GM19025 (cell line): ENCODE results near the gene TAP1.

Experiments
- ATAC-seq: cut with Tn5 transposase; IDR thresholded peaks from one replicate; pipeline ENCODE4 v1.9.1; 2021; ENCODE audit warnings: mild to moderate bottlenecking, low read depth, moderate library complexity; ENCODE audit not compliant: unreplicated experiment

The TAP1 gene

DNA sequence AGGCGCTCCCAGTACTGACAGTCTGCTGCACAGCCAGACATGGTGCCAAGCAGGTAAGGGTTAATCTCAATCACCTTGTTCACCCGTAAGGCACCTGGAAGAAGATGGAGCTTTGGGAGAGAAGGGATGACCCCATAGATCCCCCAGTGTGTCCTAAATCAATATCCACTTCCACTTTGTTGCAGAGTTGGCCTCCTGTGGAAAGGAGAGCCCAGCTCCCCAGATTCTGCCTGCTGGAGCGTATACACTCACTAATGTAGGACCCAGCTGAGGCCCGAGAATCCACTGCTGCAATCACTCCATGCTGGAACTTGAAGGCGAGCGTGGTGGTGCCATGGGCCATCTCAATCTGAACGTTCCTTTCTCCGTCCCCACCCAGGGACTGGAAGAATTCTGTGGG lies 10.8 kb downstream of the TAP1 start:
- ATAC-seq = no peak

DNA sequence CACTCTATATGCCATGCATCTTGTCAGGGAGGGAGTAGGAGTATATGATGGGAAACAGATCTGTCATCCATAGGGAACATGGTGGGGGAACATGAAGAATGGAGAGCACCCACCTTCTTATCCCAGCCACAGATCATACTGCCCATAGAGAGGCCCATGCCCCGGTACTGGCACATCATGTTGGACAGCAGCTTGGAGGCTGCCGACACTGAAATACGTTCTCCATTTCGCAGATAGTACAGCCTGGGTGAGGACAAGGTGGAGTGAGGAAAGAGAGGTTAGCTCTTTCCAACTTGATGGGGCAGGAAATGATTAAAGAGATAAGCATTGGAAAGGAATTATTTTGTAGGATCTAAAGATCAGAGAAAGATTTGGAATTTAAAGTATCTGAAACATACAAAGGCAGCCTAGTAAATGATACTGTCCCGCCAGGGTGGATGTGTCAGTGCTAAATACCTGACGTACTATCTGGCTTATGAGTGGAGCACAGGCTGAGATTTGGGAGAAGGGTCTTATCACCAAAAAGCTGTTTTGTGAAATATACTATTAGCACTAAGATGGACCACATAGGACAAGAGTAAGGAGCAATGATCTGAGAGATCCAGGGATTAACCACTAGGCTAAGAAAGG lies 11.4 kb downstream of the TAP1 start:
- ATAC-seq = no peak

DNA sequence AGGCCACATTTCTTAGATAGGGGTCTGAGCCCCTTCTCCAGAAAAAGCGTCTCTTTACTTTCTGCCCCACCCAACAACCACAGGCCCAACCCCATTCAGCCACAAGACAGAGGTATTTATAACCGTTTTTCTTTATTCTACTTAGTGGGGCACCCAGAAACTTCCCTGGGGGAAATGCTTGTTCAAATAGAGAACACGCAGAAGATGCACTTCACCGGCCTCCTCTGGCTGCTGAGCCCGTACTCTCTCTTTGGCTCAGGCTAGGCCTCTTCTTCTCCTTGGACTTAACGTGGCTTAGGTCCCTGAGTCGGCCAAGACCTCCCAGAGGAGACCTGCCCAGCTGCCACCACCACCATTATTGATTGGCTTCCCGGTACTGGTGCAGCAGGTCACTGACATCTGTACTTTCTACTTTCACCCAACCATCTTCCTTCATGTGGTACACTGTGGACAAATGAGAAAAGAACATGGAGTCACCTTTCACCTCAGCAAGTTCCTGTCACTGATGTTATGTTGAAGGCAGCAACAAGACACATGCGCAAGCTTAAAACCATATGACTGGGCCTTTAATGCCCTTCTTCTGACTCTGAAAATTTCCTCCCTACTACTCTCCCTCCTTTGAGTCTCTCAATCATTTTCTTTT lies 12.8 kb downstream of the TAP1 start:
- ATAC-seq = no peak

DNA sequence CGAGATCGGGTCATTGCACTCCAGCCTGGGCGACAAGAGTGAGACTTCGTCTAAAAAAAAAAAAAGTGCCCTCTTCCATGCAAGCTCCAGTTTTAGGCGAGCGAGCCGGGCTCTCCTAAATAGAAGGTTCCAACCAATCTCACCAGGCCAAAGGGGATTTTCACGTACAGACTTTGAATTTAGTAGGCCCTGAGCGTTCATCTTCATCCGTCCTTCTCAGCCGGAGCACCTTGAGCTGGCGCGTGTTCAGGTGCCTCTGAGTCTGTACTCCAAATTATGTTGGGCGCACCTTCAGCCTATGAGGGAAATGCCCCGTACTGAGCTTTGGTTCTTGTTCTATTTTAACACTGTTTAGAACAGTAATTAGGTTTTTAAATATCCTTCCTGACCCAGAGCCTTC lies 14.1 kb downstream of the TAP1 start:
- no peak for ATAC-seq

DNA sequence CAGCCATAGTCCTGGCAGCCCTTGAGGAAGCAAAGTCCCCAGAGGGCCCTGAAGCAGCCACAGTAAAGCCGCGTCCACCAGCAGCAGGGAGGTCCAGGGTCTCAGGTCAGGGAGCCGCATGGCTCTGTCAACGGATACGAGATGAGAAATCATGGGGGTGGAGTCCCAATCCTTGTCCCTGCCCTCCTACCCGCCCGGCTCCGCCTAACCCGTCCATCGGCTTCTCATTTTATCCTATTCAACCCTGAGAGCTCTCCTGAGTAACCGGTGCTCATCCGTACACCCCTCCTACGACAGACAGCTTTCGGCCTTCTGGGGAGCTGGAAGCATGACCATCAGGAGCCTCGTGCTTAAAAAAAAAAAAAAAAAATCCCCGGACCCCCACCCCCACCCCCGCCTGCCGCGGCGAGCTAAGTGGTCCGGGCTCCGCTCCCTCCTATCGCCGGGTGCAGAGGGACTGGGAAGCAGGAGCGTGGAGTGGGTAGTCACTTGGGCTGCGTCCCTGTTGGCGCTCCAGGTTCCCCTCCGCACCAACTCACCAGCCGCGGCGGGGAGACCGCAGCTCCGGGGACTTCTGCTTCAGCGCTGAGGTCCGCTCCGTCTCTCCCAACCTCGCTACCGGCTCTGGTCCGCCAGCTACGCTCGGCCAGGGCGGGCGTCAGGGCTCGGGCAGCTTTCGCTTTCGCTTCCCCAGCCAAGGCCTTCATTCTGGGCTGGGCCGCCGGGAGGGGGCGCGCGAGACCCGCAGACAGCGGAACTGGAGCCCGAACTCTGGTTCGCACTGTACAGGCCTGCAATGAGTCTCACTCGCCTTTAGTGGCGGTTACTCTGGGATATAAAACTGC lies 15.2 kb downstream of the TAP1 start, which contains the start of gene TAP2:
Gene TAP2, minus strand, starts transcription at position 626 of the 845 bp plus-strand sequence. Its CDS starts 506 bp downstream, at position 120.
- ATAC-seq = peak; percentile 82

DNA sequence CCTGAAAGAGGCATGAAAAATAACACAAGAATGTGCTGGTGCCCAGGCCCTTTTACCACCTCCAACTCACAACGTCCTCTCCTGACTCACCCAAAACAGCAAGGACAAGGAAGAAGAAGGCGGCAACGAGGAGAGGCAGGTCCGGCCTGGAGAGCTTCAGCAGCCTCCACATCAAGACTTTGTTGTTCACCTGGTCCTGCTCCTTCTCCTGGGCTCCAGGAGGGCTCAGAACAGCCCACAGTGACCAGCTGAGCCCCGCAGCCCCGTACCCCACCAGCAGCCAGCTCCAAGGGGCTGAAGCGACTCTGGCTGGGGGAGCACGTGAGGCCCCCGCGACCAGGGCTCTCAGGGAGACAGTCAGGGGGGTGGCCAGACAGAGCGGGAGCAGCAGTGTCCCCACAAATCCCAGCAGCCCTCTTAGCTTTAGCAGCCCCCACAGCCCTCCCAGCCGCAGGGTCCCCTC lies 15.8 kb downstream of the TAP1 start:
- no peak for ATAC-seq

DNA sequence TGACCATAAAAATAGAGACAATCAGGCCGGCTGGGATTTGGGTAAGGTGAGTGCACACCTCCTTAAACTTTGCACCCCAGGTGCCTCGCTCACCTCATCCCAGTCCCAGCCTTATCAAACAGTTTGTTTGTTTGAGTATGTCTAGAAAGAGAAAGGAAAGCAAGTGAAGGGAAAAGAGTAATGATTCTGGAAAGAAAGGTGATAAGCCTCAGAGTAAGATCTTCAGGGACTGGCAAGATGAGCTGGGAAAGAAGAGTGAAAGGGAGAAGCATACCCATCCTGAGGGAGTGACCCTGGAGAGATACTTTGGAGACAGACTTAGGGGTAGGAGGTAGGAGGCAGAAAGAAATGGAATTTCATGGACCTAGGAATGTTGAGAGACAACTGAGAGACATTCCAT lies 16.6 kb downstream of the TAP1 start:
- ATAC-seq = no peak

DNA sequence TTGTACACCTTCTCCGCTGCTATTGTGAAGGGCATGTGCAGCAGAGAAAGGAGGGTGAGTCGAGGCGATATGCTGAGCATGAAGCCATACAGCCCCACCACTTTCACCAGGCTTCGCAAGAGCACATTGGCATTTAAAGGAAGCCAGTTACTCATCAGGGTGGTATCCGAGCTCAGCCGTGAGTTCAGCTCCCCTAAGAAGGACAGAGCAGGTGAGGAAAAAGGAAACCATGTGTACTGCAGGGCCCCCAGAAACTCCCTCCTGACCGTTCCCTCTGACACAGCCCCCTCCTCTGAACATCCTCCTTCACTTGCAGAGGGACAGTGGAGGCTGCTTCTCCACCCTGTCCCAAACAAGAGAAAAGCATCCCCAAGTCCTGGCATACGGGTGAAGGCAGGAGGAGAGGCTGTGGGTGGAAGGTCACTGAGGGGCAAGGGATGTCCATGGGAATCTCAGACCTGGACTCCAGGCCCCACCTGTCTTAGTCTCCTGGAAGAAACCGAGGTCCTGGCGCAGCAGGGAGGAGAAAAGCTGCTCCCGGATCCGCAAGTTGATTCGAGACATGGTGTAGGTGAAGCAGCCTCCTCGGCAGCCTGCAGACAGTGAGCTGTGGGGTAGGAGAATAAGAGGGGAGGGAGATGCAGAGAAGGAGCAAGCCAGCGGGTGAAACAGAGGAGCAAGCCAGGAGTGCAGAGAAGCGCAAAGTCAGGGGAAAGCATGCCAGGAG lies 18.2 kb downstream of the TAP1 start:
- no peak for ATAC-seq

DNA sequence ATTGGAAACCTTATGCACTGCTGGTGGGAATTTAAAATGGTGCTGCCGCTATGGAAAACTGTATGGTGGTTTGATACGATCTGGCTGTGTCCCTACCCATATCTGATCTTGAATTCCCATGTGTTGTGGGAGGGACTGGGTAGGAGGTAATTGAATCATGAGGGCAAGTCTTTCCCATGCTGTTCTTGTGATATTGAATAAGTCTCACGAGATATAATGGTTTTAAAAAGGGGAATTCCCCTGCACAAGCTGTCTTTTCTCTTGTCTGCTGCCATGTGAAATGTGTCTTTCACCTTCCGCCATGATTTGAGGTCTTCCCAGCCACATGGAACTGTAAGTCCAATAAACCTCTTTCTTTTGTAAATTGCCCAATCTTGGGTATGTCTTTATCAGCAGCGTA lies 19.8 kb downstream of the TAP1 start:
- no peak for ATAC-seq

DNA sequence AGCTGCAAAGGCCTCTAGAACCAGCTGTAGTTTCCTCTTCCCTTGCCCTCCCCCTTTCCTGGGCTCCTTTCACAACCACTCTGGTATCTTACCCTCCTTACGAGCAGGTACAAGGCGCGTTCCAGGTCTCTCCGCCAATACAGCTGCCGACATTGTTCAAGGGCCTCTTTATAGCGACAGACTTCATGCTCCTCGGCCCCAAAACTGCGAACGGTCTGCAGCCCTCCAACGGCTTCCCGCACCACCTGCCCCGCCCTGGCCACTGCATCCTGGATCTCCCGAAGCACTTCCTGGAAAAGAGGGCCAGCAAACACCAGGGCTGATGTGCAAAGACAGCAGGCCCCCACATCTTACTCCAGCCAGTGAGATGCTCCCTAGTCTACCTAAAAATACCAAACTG lies 21.0 kb downstream of the TAP1 start:
- no peak for ATAC-seq

DNA sequence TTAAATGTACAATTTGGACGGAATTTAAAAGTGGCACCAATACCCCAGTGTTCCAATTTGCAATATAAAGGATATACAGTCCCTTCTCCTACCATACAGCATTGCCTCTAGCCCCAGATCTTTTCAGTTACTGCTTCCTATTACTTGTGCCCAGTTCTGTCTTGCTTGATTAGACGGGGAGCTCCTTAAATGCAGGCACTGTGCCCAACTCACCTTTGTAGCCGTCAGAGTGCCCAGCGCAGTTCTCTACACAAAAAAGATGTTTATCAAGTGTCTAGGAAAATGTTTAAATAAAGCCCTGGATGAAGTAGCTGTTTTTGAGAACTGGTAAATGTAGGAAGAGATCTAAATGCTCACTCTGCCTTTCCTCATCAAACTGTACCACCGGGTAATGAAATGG lies 22.6 kb downstream of the TAP1 start:
- no peak for ATAC-seq

DNA sequence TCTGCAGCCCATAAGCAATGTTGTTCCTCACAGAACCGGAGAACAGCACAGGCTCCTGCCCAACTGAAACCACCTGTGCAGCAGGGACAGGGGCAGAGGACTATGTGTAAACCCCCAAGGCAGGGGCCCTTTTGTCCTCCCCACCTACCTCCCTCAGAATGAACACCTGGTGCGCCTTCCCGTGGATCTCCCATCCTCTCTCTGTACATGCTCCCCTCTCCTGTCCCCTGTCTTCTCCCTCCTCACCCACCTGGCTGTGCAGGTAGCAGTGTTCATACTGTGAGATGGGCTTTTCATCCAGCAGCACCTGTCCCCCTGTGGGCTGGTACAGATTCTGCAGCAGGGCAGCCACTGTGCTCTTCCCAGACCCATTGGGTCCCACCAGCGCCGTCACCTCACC lies 23.5 kb downstream of the TAP1 start:
- ATAC-seq = no peak

DNA sequence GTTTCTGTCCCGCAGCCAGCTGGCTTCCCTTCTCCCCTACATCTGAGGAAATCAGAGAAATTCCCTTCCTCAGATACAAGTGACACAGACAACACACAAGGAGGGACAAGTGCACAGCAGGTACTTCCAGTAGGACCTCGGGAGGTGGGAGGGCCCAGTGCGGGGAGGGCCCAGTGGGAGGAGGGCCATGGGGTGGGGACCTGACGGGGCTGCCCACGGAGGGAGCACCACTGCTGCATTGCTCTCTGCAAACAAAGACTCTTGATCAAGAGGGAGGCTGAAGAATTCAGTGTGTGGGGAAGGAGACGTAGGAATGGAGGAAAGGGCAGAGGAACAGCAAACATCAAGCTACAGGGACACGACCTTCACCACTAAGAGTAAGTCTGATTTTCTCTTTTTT lies 24.0 kb downstream of the TAP1 start:
- ATAC-seq = no peak

DNA sequence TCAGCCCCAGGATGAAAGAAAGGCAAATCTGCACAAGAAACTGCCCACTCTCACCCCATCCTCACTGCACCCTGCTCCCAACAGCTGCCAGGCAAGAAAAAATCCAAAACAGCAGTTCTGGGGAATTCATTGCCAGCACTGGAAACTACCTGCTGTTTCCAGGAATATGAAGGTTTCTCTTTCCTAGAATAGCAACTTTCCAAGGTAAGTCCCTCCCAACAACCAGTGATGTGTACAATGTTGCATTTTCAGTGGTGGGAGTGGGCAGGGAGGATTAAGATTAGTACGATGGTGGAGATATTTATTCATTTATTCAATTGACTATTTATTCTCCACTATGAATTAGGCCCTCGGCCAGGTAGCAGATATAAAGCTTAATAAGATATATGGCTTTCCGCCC lies 26.5 kb downstream of the TAP1 start:
- no peak for ATAC-seq

DNA sequence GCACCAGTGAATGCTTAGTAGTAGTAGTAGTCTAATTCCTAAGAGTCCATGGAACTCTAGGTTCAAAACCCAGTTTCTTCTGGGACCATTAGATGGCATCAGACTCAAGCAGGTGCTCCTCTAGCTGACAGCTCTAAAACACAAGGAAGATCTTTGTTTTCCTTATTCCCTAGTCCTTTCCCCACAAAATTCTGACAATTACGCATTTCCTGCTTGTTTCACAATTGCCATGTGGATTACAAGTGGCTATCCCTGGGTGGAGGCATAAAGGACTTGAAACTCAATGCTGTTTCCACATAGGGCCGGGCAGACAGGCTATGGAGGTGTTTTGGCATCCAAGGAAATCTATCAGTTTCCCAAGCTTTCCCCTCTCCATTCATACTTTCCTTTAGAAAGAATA lies 27.5 kb downstream of the TAP1 start:
- ATAC-seq = no peak

DNA sequence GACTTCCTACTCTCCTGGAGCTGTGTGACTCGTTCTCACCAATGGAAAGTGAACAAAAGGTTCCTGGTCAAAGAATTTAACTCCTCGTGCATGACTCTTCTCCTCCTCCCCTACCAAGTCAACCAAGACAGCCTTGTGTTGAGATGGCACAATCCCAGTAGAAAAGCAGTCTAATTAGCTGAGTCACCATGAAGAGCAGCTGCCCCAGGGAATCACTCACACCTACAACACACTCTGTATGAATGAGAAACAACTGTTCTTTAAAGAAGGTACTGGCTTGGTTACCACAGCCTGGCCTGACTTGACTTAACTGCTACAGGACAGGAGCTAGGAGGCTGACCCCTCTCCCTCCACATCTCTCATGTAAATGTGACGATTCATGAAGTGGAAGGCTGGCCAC lies 33.8 kb downstream of the TAP1 start:
- ATAC-seq = no peak

DNA sequence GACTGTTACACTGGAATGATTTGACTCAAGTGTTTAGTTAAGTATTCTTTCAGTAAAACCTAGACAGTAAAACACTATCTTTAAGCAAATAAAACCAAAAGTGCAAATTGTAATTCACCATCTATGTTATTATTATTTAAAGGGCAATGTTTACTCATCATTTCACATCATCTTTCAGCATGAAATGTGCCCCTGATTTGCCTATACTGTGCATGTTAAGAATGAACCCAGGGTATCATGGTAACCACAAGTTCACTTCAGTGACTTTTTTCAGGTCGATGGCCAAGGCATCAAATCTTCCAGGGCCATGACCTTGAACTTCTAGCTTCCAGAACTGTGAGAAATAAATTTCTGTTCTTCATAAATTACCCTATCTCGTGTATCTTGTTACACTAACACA lies 34.6 kb downstream of the TAP1 start:
- no peak for ATAC-seq

DNA sequence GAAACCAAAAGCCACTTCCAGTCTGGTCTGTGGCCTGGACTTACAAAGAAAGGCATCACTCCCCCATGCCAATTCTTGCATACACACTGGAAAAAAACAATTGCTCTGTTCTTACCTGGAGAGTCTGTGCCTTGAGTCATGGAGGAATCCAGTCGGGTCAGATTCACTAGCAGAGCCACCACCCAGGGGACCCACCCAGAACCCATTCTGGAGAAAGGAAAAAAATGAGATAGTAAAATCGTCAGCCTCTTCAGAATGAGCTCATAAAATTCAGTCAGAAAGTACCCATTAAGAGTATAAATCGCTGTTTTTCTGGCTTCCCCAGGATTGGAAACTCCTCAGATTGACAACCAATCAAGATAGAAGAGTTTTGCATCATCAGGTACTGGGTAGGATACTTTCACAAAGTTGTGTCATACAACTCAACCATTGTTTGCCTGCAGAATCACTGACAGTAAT lies 36.7 kb downstream of the TAP1 start, which contains the start of gene HLA-DOB:
Gene HLA-DOB, minus strand, starts transcription at position 257 of the 459 bp plus-strand sequence. Its CDS starts 51 bp downstream, at position 206.
- no peak for ATAC-seq

DNA sequence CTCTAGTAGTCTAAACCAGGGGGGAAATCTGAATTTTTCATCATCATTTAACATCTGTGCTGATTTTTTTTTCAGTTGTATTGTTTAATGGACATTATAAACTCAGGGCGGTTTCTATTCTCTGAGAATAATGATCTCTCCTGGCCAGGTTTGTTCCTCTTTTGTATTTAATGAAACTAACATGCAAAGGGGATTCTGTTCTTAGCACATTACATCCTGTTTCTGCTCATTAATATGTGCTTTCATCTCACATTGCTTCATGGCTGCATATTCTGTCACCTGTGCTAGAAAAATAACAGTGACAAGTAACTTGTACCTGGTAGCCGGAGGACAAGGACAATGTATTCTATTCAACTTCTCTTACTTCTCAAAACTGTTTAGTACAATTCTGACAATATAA lies 37.5 kb downstream of the TAP1 start:
- no peak for ATAC-seq

DNA sequence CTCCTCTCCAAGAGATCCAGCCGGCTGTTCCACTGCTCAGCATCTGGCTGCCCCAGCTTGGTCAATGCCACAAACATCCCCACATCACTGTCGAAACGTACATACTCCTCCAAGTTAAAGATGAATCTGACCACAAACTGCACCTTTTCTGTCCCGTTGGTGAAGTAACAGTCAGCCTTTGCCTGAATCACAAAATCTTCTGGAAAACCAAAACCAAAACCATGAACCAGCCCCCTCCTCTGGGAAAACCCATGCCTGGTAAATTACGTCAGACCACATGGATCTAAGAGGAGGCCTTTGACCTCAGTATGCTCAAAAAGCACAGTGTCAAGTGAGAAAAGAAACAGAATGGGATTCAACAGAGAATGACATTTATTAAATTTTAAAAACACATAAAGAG lies 38.4 kb downstream of the TAP1 start:
- no peak for ATAC-seq

DNA sequence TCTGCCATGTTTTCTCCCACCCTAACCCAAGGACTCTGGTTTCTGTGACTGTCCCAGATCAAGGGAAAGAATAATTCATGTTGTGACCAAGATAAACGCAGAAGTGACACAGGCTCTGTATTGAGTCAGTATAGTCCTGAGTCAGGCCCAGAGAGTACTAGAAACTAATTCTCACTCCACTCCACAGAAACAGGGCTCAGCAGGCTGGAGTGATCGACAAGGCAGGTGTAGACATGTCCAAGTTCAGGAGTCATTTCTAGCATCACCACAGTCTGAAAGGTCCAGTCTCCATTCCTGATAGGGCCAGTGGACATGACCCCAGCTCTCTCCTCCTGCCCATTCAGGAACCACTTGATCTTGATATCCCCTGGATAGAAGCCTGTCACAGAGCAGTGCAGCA lies 39.4 kb downstream of the TAP1 start:
- ATAC-seq = no peak
